Vagina (tissue), 2 donors: ENCODE measurements around the gene NACC2.

ENCODE experiments used
- CTCF ChIP-seq, 3 experiments: fragments of 450-650 bp in 2 of 3; fragments of 200-600 bp in 1 of 3; sonication (generic) in 1 of 3; IDR thresholded peaks; one replicate each; pipeline ENCODE4 v1.5.1; 2017 to 2019; ENCODE audit warnings: antibody characterized with exemption in 3 of 3, mild to moderate bottlenecking in 2 of 3, moderate library complexity in 2 of 3
- POLR2A ChIP-seq, 2 donors: fragments of 450-650 bp; IDR thresholded peaks; one replicate each; pipeline ENCODE4 v1.6.1; 2017; ENCODE audit warnings: antibody characterized with exemption in 2 of 2, mild to moderate bottlenecking in 2 of 2, moderate library complexity in 2 of 2

GRCh38 chr9:136002215-136002614 lies 92.9 kb downstream of the NACC2 start:
- no peak for TF ChIP-seq CTCF (IDR thresholded peaks at IDR 0.05)
- TF ChIP-seq POLR2A (IDR thresholded peaks at IDR 0.05), result no peak
